ENCODE data around the gene ATP13A2. TPM values are rescaled to one million over a fixed set of nuclear protein-coding genes. Genes with fewer than 3 reads are reported as not detected.
"Not testable (repeated sequence)": the region's sequence is repeated elsewhere in the genome, so short reads cannot be mapped to it uniquely, and the experiment has no call there.

ATP13A2 gene
- total RNA-seq, 2 donors from 2014 or later: 22.2 to 23.8 TPM

- Mint-ChIP-seq H3K4me3 (no peak overlapping the region), H3K27ac (no peak overlapping the region), H3K36me3 (ENCODE audit: insufficient read depth in 2 of 2) (no peaks in the 10 kb centered on the region), H3K4me1 (ENCODE audit: low read depth) (peaks cover 7% of the 10 kb centered on the region), H3K27me3 (ENCODE audit: low read depth) (no peaks in the 10 kb centered on the region), H3K9me3 (no peaks in the 10 kb centered on the region)
- DNase-seq (no peak), ATAC-seq (replicated peaks in 1 of 2) (no peak)
Measured at GRCh38 chr1:16966282-16966681, 45.4 kb downstream of the ATP13A2 start.

- ATAC-seq (replicated peaks in 1 of 2): no peak
- H3K4me3 Mint-ChIP-seq: no peak overlapping the region
- H3K4me1 Mint-ChIP-seq (ENCODE audit: low read depth): peaks cover 9% of the 10 kb centered on the region
- no peak overlapping the region for H3K27ac Mint-ChIP-seq
- no peaks in the 10 kb centered on the region for H3K27me3 Mint-ChIP-seq (ENCODE audit: low read depth)
- no peak for DNase-seq
- no peaks in the 10 kb centered on the region for H3K9me3 Mint-ChIP-seq
- no peaks in the 10 kb centered on the region for H3K36me3 Mint-ChIP-seq (ENCODE audit: insufficient read depth in 2 of 2)
Measured at GRCh38 chr1:16965486-16966067, 46.2 kb downstream of the ATP13A2 start.

- H3K27ac Mint-ChIP-seq, H3K4me3 Mint-ChIP-seq: not testable (repeated sequence)
Measured at GRCh38 chr1:16964169-16964568, 47.6 kb downstream of the ATP13A2 start.

GRCh38 chr1:16961297-16962133, 50.2 kb downstream of the ATP13A2 start:
- no peaks in the 10 kb centered on the region for H3K36me3 Mint-ChIP-seq (ENCODE audit: insufficient read depth in 2 of 2)

More at GRCh38 chr1:16964169-16964568, 47.6 kb downstream of the ATP13A2 start:
- H3K27me3 Mint-ChIP-seq (ENCODE audit: low read depth); ATAC-seq (replicated peaks in 1 of 2); H3K9me3 Mint-ChIP-seq; H3K36me3 Mint-ChIP-seq (ENCODE audit: insufficient read depth in 2 of 2); DNase-seq: not testable (repeated sequence)
- peaks cover 14% of the 10 kb centered on the region for H3K4me1 Mint-ChIP-seq (ENCODE audit: low read depth)

GRCh38 chr1:16960560-16961296, 51.0 kb downstream of the ATP13A2 start:
- ATAC-seq (replicated peaks in 1 of 2) (peak; percentile 94), DNase-seq (peak; percentile 90 to 91)
- no peaks in the 10 kb centered on the region for H3K36me3 Mint-ChIP-seq (ENCODE audit: insufficient read depth in 2 of 2)
- no peaks in the 10 kb centered on the region for H3K27me3 Mint-ChIP-seq (ENCODE audit: low read depth)
- no peaks in the 10 kb centered on the region for H3K9me3 Mint-ChIP-seq
- H3K4me1 Mint-ChIP-seq (ENCODE audit: low read depth): peaks cover 14% of the 10 kb centered on the region
- peak overlapping the region; percentile 85 for H3K4me3 Mint-ChIP-seq
- H3K27ac Mint-ChIP-seq: peak overlapping the region; percentile 81

More at GRCh38 chr1:16961297-16962133, 50.2 kb downstream of the ATP13A2 start:
- Mint-ChIP-seq H3K9me3 (no peaks in the 10 kb centered on the region), H3K27ac (peak overlapping the region; percentile 51), H3K4me1 (ENCODE audit: low read depth) (peaks cover 14% of the 10 kb centered on the region), H3K27me3 (ENCODE audit: low read depth) (no peaks in the 10 kb centered on the region), H3K4me3 (peak overlapping the region; percentile 65 to 81)
- DNase-seq: no peak
- ATAC-seq (replicated peaks in 1 of 2): no peak

- H3K9me3 Mint-ChIP-seq: no peaks in the 10 kb centered on the region
- H3K4me1 Mint-ChIP-seq (ENCODE audit: low read depth): peaks cover 14% of the 10 kb centered on the region
- no peaks in the 10 kb centered on the region for H3K36me3 Mint-ChIP-seq (ENCODE audit: insufficient read depth in 2 of 2)
- ATAC-seq (replicated peaks in 1 of 2) (no peak), DNase-seq (no peak)
- no peaks in the 10 kb centered on the region for H3K27me3 Mint-ChIP-seq (ENCODE audit: low read depth)
- H3K4me3 Mint-ChIP-seq: no peak overlapping the region
- H3K27ac Mint-ChIP-seq: no peak overlapping the region
Measured at GRCh38 chr1:16958475-16958874, 53.3 kb downstream of the ATP13A2 start.

GRCh38 chr1:16957731-16958130, 54.0 kb downstream of the ATP13A2 start:
- Mint-ChIP-seq H3K27me3 (ENCODE audit: low read depth) (no peaks in the 10 kb centered on the region), H3K36me3 (ENCODE audit: insufficient read depth in 2 of 2) (no peaks in the 10 kb centered on the region), H3K4me1 (ENCODE audit: low read depth) (peaks cover 14% of the 10 kb centered on the region), H3K27ac (no peak overlapping the region), H3K9me3 (no peaks in the 10 kb centered on the region), H3K4me3 (no peak overlapping the region)
- no peak for DNase-seq
- no peak for ATAC-seq (replicated peaks in 1 of 2)

GRCh38 chr1:16956775-16957174, 55.0 kb downstream of the ATP13A2 start:
- no peaks in the 10 kb centered on the region for H3K27me3 Mint-ChIP-seq (ENCODE audit: low read depth)
- H3K36me3 Mint-ChIP-seq (ENCODE audit: insufficient read depth in 2 of 2): no peaks in the 10 kb centered on the region
- ATAC-seq (replicated peaks in 1 of 2) (no peak), DNase-seq (no peak)
- no peak overlapping the region for H3K4me3 Mint-ChIP-seq
- H3K9me3 Mint-ChIP-seq: no peaks in the 10 kb centered on the region
- peaks cover 12% of the 10 kb centered on the region for H3K4me1 Mint-ChIP-seq (ENCODE audit: low read depth)
- H3K27ac Mint-ChIP-seq: no peak overlapping the region

- no peak overlapping the region for H3K27ac Mint-ChIP-seq
- no peaks in the 10 kb centered on the region for H3K27me3 Mint-ChIP-seq (ENCODE audit: low read depth)
- H3K9me3 Mint-ChIP-seq: no peaks in the 10 kb centered on the region
- no peaks in the 10 kb centered on the region for H3K36me3 Mint-ChIP-seq (ENCODE audit: insufficient read depth in 2 of 2)
- H3K4me1 Mint-ChIP-seq (ENCODE audit: low read depth): peaks cover under 1% of the 10 kb centered on the region
- no peak for ATAC-seq (replicated peaks in 1 of 2)
- no peak overlapping the region for H3K4me3 Mint-ChIP-seq
- DNase-seq: no peak
Measured at GRCh38 chr1:16955186-16955585, 56.5 kb downstream of the ATP13A2 start.

- Mint-ChIP-seq H3K9me3 (no peaks in the 10 kb centered on the region), H3K36me3 (ENCODE audit: insufficient read depth in 2 of 2) (no peaks in the 10 kb centered on the region), H3K27ac (no peak overlapping the region), H3K4me3 (no peak overlapping the region), H3K4me1 (ENCODE audit: low read depth) (no peaks in the 10 kb centered on the region), H3K27me3 (ENCODE audit: low read depth) (no peaks in the 10 kb centered on the region)
- ATAC-seq (replicated peaks in 1 of 2): no peak
- DNase-seq: no peak
Measured at GRCh38 chr1:16954579-16954978, 57.1 kb downstream of the ATP13A2 start.

- not testable (repeated sequence) for DNase-seq; H3K4me1 Mint-ChIP-seq (ENCODE audit: low read depth); H3K27me3 Mint-ChIP-seq (ENCODE audit: low read depth); H3K27ac Mint-ChIP-seq; H3K4me3 Mint-ChIP-seq; H3K9me3 Mint-ChIP-seq; H3K36me3 Mint-ChIP-seq (ENCODE audit: insufficient read depth in 2 of 2); ATAC-seq (replicated peaks in 1 of 2)
Measured at GRCh38 chr1:16952376-16952775, 59.4 kb downstream of the ATP13A2 start.

- DNase-seq; H3K36me3 Mint-ChIP-seq (ENCODE audit: insufficient read depth in 2 of 2); H3K27ac Mint-ChIP-seq; H3K4me3 Mint-ChIP-seq; ATAC-seq (replicated peaks in 1 of 2); H3K9me3 Mint-ChIP-seq; H3K27me3 Mint-ChIP-seq (ENCODE audit: low read depth); H3K4me1 Mint-ChIP-seq (ENCODE audit: low read depth): not testable (repeated sequence)
Measured at GRCh38 chr1:16949026-16949425, 62.7 kb downstream of the ATP13A2 start.

- not testable (repeated sequence) for H3K9me3 Mint-ChIP-seq; H3K36me3 Mint-ChIP-seq (ENCODE audit: insufficient read depth in 2 of 2); H3K27ac Mint-ChIP-seq; H3K4me1 Mint-ChIP-seq (ENCODE audit: low read depth); DNase-seq; H3K27me3 Mint-ChIP-seq (ENCODE audit: low read depth); H3K4me3 Mint-ChIP-seq; ATAC-seq (replicated peaks in 1 of 2)
Measured at GRCh38 chr1:16948282-16948891, 63.3 kb downstream of the ATP13A2 start.
